Activated gamma-delta T cell (primary cell): Measurements from ENCODE around the gene ARHGEF26.

Experiments
- DNase-seq: peaks from one replicate; lab custom pipeline; 2025; lab: John Stamatoyannopoulos, UW

Gene ARHGEF26

DNA sequence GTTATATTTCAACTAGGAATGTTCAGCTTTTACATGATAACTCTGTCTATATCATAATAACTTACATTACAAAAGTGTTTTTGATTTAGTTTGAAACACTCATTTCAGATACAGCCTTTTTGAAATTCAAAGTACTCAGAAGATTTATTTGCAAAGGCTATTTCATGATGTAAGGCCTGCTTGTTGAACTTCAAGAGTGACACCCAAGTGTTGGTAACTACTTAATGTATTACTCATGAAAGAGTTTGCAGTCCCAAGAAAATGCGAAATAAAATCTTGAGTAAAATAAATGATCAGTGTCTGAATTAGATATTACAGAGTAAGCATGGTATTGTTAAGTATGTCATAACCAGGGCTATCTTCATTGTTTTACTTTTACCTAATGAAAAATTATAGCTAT lies 35.3 kb downstream of the ARHGEF26 start:
- no peak for DNase-seq

DNA sequence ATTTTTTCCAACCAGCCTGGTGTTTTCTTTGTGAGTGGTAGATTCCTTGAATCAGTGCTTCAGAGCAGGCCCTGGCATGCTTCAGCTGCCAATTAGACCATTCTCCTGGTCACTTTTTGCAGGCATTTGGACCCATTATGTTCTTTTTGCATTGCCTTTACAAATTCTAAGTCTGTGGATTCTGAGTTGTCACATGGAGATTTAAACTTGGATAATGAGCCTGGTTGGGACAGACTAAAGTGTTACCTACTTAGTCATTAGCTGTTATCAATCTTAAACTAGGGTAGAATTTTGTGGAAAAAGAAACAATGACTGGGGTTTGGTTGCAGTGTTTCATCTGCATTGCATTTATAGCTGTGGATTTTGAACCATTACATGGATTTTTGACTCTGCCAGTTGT lies 40.6 kb downstream of the ARHGEF26 start:
- DNase-seq = no peak

DNA sequence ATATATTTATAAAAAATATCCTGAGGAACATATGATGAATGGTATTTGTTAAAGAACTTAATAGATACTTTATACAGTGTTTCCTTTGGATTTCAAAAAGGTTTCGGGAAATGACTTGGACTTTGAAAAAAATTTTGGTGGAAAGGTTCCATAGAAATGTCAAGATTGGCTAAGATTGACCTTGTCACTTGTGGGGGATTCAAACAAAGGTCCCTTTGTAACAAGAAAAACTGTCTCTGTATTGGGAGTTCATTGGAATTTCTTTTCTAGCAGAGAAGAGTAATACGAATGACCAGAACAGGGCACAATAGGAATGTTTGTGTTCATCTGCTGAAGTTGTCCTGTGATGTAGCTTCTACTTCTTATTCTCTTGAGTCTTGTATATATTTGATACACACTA lies 43.2 kb downstream of the ARHGEF26 start:
- no peak for DNase-seq

DNA sequence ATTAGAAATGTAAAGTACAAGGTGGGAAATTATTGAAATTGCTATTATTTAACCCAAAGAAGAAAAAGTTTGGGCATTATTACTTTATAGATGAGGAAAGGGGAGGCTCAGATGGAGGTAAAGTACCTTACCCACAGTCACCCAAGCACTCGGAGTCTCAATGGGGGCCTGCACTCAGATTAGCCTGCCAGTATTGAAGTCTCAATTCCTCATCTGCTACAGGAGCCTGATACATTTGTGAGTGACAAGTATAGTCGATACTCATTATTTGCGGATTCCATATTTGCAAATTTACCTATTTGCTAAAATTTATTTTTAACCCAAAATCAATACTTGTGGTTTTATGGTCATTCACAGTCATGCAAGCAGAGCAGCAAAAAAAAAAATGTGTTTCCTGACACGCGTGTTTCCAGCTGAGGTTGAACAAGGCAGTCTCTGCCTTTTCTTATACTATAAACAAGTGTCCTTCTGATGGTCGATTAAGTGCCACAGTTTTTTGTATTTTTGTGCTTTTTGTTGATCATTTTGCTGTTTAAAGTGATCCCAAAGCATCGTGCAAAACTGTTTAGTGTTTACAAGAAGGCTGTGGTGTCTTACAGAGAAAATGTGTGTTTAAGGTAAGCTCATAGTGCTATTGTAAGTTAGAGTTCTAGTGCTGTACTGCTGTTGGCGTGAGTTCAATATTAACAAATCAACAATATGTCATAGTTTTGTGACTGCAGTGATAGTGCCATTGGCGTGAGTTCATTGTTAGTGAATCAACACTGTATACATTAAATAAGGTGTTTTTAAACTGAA lies 48.0 kb downstream of the ARHGEF26 start:
- no peak for DNase-seq

DNA sequence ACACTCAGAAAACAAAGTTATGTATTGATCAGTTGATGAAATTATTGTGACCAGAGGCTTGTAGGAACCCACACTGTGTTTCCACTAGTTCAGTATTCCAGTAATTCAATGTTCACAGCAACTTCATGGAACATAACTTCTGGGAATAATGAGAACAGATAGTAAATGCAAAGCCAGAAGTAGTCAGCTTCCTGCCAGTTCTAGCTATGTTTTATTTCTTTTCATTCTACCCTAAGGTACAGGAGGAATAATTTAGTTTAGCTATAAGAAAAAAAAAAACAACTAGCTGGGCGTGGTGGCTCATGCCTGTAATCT lies 48.6 kb downstream of the ARHGEF26 start:
- DNase-seq = no peak

DNA sequence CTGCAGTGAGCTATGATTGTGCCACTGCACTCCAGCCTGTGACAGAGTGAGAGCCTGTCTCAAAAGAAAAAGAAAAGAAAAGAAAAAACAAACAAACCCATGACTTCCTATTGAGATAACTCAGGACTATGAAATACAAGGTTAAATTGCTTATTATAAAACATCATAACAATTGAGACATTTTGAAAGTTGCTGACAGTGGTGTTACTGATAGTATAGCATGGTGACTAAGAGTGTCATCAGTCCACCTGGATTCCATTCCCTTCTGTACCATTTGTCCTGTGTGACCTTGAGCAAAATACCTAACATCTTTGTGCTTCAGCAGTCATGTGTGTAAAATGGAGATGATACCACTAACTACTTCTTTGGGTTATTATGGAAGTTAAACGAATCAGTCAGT lies 49.1 kb downstream of the ARHGEF26 start:
- no peak for DNase-seq

DNA sequence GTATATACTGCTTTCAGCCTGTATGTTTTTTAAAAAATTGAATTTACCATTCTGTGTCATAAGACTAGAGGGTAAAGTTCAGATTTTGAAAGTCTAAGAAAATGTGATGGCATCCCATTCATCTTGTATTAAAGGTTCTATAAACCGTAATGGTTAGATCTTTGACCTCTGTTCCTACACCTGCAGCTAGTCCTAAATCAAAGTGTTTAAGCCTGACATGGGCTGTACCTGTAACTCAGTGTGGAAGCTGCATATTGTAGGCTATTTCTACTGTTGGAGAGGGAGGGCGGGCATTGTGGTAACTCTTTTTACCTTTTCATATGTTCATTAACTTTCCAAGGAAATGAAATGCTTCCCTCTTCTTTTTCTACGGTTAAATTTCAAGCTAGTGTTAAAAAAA lies 53.9 kb downstream of the ARHGEF26 start:
- DNase-seq = no peak

DNA sequence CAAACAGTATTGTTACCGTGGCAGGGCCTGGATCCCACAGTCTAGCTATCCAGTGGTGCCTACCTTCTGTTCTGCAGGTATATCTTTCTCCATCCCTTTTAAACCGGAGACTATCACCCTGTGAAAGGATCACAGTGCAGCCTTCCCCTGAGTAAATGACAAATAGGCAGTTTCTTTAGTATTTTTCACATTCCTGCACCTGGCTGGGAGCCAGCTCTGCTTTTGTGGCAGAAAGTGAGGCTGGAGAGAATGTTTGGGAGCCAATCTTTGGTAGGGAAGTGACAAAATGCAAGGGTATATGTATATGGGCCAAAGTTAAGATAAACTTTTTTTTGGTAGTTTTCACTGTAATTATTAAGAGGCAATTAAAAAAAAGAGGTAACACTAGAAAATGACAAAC lies 54.8 kb downstream of the ARHGEF26 start:
- no peak for DNase-seq

DNA sequence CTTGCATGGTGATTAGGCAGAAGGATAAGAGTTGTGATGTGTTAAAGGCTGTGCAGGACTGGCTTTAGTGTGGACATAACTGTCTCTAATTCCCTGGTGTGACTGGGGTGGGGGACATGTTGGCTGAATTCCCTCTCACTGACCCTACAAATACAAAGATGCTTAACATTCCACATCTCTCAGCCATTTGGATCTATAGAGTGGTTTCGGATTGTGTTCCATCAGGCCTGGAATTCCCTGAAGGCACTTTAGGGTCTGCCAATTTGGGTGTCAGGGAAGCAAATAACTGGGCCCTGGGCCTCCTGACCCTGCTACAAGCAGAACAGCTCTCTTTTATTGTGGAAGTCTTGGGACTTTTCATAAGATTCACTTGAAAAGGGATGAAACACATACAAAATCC lies 56.2 kb downstream of the ARHGEF26 start:
- DNase-seq = no peak

DNA sequence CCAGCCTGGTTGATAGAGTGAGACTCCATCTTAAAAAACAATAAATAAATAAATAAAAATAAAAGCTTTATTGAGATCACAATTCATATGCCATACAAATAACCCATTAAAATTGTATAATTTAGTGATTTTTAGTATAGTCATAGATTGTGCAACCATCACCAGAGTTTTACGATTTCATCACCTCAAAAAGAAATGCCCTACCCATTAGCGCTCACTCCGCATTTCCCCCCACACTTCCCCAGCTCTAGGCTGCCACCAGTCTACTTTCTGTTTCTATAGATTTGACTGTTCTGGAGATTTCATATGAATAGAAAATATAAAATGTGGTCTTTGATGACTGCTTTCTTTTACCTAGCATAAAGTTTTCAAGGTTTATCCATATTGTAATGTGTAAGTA lies 57.0 kb downstream of the ARHGEF26 start:
- DNase-seq = no peak

DNA sequence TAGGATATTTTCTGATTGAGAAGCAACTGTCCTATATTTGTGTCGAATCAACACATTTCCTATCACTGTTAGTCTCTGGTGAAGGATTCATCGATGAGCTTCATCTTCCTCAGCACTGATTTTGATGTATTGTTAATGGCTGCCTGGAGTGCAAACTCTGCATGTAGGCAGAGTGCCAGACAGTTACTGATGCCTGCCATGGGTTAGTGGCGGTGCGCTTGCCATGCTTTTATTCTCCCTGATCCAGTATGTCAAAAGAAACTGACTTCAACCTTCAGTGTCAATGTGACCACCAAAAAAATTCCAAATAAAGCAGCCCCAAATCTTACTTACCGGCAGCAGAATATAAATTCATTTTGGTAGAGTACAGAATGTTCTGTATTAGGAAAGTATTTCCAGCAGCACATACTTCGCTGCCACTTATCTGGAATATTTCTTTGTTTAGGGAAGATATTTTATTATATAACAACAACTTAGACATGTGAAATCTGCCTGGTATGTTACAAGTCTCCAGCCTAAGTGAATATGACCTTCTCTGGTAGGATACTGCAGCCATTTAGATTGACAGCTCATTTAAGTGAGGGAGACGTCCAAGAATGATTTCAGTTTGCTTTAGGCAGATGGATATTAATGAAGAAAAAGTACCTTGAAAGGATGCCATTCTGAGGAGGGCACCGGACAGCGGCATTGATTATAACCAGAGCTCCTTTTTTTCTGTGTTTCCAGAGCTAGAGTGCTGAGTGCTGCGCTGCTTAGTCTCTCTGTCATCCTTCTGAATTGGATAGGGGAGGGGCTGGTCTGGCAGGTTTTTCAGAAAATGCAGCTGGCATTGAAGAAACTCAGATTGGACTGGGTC lies 59.9 kb downstream of the ARHGEF26 start:
- DNase-seq = no peak

DNA sequence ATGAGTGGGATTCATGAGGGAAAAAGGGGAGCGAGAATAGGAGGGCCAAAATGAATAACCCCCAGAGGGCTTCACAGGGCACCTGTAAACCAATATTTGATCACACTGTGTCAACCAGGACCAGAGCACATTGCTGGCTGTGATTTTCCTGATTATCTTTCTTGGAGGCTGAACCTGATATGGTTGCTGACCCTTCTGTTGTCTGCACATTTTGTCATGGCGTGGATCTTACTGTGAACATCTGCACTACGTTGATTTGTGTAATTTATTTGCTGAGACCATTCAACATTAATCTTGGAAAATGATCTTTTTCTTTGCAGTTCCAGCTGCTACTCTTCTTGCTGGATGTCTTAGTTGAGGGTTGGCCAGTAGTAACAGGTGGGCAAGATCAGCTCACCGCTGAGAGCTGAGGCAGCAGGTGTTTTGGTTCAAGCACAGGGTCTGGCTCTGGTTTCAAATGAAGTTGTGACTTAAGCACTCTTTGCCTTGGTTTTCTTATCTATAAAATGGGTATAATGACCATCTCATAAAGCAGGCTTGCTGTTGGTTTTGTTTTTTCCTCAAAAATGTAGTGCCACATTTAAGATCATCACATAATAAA lies 61.2 kb downstream of the ARHGEF26 start:
- no peak for DNase-seq

DNA sequence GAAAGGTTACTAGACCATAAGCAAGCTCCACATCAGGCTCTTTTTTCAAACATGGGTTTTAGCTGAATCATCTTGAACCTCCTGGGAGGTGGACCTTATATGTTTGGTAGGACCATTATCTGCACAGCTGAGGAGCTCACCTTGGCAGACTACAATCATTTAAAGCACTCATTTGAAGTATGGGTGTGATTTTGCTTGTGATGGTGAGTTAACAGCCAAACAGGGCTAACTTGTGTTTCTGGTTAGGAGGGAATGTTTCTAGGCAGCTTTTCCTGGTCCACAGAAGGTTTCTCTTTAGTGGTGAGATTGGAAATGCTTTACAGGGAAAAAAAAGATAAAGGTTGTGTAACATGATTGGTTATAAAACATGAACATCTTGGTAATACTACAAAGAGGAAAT lies 61.8 kb downstream of the ARHGEF26 start:
- no peak for DNase-seq

DNA sequence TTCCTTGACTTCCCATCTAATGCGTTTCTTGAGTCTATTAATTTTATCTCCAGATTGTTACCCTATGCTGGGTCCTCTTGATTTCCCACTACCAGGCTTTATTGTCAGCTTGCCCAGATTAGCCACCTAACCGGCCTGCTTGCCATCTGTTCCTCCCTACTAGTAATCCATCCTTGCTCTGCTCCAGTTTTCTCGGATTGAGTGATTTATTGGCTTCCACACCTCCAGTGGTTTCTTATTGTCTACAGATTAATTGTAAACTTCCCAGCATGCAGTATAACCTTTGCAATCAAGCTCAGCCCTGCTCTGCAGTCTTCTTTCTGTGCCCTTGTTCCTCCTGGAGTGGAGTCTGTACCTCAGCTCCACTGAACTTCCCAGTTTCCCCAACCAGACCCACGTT lies 63.4 kb downstream of the ARHGEF26 start:
- DNase-seq = no peak

DNA sequence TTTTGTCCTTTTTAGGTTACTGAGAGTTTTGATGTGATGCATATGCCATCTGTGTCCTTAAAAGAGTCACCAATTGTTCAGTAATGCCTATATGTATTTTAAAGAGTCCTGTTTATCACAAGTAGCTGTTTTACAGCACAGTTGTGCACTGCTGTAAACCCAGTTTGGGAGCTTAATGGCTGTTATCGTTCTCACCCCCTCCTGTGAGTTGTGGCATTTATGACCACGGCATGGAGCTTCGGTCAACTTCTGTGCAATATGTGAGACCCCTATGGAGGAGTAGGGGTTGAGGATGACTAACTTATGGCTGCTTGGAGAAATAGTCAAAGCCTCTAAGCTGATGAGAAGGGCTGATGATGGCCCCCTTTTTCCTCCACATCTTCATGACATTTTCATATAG lies 67.2 kb downstream of the ARHGEF26 start:
- DNase-seq = no peak

DNA sequence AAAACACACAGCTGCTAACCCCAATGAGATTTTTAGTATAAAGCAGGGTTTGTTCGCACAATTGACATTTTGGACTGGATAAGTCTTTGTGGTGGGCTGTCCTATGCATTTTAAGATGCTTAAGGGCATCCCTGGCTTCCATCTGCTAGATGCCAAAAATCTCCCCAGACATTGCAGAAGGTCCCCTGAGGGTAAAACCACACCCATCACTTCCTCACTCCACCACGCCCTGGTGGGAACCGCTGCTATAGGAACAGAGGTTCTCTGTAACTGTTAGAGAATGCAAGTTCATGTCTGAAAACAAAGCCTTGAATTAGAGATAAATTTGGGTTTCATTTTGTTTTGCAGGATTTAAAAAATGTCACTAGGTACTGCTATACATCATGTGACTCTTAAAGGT lies 67.7 kb downstream of the ARHGEF26 start:
- DNase-seq = no peak

DNA sequence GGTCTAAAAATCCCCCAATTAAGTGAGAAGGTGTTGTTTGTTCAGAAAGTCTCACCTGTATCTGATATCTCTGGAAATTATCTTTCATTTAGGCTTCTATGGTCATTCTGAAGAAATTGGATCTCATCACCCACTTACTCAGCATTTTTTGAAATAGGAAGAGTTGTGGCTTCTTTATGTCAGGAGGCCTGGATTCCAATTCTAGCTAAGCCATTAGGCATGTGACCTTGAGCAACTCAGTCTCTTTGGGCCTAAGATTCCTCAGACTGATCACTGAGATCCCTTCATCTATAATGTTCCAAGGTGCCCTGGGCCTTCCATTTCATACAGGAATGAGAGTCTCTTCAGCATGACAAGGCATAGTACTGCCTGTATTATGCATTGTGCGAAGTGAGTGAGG lies 70.3 kb downstream of the ARHGEF26 start:
- DNase-seq = no peak

DNA sequence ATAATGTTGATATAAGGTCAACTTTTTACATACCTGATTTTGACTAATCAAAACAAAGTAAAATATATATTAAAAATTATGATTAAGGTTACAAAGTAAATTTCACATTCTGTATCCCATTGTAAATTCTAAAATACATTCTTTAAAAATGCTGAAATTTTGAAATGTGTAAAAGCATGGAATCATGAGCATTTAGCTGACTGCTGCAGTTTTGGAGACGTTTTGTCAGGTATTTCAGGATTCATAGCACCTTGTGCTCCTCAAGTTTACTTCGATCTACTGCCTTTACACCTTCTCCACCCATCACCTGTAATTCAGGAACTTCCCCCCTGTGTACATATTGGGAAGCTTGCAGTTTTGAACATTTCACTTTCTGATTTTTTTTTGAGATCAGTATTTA lies 71.0 kb downstream of the ARHGEF26 start:
- no peak for DNase-seq

DNA sequence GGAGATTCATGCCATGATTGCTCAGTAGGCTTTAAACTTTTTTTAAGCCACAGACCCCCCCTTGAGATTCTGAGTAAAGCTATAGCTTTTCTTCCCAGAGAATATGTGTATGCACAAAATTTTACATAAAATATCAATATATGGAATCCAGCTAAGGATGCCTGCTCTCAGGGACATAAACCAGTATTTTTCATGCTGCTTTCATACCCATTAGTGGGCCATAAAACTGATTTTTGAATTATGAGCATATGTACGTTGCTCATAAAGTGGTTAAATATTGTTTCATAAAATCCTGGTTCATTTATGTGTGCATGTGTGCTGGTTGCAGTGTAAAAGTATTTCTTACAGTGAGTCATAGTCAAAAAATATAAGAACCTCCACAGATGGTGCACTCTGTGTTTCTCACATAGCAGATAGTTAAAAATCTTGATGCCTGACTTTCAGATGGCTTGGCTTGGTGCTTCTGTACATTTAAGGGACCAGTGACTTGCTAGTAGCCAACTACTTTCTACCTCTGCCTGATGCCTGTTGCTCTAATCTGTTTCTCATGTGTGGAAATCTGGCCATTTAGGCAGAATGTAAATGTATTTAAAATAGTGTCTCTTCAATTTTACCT lies 71.9 kb downstream of the ARHGEF26 start:
- no peak for DNase-seq

DNA sequence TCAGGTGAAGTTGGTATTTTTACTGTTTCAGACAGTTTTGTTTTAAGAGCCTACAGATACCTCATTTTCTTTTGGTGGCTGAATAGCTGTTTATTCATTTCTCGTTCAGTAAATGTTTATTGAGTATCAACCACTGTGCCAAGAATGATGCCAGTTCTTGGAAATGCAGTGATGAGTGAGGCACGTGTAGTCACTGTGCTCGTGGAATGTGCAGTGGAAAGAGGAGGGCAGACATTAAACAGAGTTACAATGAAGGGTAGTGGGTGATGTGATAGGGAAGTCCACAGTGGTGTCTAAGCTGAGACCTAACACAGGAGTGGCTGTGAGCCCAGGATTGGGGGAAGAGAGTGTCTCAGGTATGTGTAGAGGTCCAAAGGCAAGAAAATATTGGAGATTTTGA lies 73.7 kb downstream of the ARHGEF26 start:
- DNase-seq = no peak

DNA sequence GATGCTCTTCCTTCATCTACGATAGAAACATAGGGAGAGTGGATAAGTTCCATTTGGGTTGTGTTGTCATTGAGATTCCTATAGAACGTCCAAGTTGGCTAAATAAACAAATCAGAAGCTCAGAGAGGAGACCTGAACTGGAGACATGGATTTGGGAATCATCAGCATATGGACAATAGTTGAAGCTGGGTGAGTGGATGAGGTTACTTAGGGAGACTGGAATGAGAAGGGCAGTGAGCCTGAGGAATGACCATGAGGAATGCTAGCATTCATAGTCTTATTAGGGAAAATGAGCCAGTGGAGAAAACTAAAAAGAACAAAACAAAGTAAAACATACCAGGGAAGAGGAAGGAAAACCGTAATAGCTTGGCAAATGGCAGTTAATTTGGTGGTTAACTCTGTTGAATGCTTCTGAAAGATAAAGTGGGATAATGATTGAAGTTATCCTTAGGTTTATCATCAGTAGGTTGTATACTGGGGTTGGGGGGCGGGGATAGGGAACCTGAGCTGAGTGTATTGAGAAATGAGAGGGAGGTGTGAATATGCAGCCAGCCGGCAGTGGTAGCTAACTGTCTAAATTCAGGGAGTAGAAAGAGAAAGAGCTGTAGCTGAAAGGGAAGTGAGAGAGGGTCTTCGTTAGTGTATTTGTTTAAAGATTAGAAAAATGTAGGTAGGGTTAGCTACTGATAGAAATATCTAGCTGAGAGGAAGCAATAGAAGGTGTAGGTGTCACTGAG lies 74.6 kb downstream of the ARHGEF26 start:
- DNase-seq = no peak

DNA sequence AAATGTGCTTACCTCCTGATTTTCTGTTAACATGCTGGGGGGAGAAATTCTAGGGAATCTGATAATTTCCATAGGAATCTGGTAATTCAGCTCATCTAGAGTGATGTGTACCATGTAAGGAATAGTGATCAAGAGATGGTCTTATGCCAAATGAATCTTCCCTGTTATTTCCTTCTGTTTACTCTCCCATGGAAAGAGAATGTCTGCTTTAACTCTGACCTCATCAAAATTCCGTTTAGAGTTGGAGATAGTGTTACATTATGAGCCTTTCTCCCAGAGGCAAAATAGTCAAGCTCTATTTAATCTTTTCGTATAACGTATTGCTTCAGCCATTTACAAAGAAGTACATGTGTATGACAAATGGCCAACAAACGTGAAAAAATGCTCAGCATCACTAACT lies 76.6 kb downstream of the ARHGEF26 start:
- no peak for DNase-seq
